T-helper 17 cell (primary cell): ENCODE results near the gene SETBP1. TPM values are rescaled to one million over a fixed set of nuclear protein-coding genes. Genes with fewer than 3 reads are reported as not detected.

Experiments used
- ATAC-seq: fragments of 150-1000 bp; cut with Tn5 transposase; 2 replicates; pipeline ENCODE4 v1.10.0; 2021; ENCODE audit warnings: mild to moderate bottlenecking, moderate library complexity
- DNase-seq, 3 donors: peaks; one replicate each; pipeline versions ENCODE4 v3.0.0 to v3.0.0-alpha.2; 2020 to 2021
- H3K9me3 ChIP-seq: one replicate; pipeline ENCODE4 v1.7.0; 2013; ENCODE audit warnings: low read length, mild to moderate bottlenecking; ENCODE audit not compliant: control insufficient read depth, poor library complexity, severe bottlenecking
- H3K27ac Mint-ChIP-seq: one replicate; pipeline ENCODE4 v1.8.0; 2022; ENCODE audit warnings: mild to moderate bottlenecking, moderate library complexity, mixed read lengths
- H3K27me3 Mint-ChIP-seq: one replicate; pipeline ENCODE4 v1.8.0; 2022; ENCODE audit warnings: mixed read lengths
- H3K36me3 Mint-ChIP-seq: one replicate; pipeline ENCODE4 v1.8.0; 2022; ENCODE audit warnings: low read depth, mixed read lengths
- H3K4me1 Mint-ChIP-seq: one replicate; pipeline ENCODE4 v1.8.0; 2022; ENCODE audit warnings: mild to moderate bottlenecking, mixed read lengths
- H3K4me3 Mint-ChIP-seq: one replicate; pipeline ENCODE4 v1.8.0; 2022; ENCODE audit warnings: mild to moderate bottlenecking, moderate library complexity, mixed read lengths
- total RNA-seq, 4 donors: library from RNA in 2 of 4; stranded (reverse) in 2 of 4; gene quantifications; one replicate each; pipeline ENCODE4 v1.2.3 and lab custom pipeline; 2022 to 2026

The SETBP1 gene
- total RNA-seq, 2 donors from 2014 or later: 0.83 to 3.6 TPM

- peaks cover 25% of the 10 kb centered on the region for H3K27me3 Mint-ChIP-seq
- H3K4me3 Mint-ChIP-seq: no peak overlapping the region
- H3K9me3 ChIP-seq: no peaks in the 10 kb centered on the region
- H3K36me3 Mint-ChIP-seq: no peaks in the 10 kb centered on the region
- ATAC-seq: no peak
- H3K4me1 Mint-ChIP-seq: no peaks in the 10 kb centered on the region
- H3K27ac Mint-ChIP-seq: no peak overlapping the region
- DNase-seq: no peak
These were observed 369.1 kb downstream of the SETBP1 start for GRCh38 chr18:45049578-45050319.

DNA sequence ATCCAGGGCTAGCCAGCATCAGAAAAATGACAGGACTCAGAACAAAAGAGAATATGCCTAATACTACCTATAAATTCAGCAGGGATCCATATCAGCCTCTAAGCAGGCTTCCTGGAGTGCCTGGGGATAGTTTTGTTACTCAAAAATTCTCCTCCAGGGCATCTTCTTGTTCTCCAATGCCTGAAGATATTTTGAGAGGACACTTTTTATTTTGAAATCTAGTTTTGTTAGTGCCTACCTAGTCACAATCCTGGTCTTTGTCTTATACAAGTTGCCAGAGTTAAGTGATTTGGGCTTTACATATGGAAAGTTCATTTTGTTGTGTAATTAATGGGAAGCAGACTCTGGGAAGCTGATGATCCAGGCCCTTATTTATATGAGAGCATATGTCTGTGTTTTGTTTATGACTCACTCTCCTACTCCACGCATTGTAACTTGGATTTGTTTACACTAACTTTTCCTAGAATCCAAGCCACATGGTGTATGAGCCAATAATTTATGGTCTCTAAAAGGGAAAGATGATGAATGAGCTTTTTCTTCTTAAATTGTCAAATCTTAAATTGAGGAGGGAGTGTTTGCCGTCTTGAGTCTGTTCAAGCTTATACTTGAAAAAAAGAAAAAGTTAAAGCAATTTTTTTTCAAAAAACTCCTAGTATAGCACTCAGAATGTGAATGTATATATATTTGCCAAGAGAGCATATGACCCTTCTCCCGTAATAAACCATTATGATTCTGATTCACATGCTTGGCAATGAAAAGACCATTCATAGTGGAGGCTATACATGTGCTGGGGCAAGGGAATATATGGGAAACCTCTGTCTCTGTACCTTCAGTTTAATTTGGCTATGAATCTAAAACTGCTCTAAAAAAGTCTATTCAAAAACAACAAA lies 370.3 kb downstream of the SETBP1 start:
- Mint-ChIP-seq H3K36me3 (no peaks in the 10 kb centered on the region), H3K27me3 (peaks cover 18% of the 10 kb centered on the region), H3K4me3 (no peak overlapping the region), H3K27ac (no peak overlapping the region), H3K4me1 (no peaks in the 10 kb centered on the region)
- no peaks in the 10 kb centered on the region for H3K9me3 ChIP-seq
- ATAC-seq (no peak), DNase-seq (no peak)

DNA sequence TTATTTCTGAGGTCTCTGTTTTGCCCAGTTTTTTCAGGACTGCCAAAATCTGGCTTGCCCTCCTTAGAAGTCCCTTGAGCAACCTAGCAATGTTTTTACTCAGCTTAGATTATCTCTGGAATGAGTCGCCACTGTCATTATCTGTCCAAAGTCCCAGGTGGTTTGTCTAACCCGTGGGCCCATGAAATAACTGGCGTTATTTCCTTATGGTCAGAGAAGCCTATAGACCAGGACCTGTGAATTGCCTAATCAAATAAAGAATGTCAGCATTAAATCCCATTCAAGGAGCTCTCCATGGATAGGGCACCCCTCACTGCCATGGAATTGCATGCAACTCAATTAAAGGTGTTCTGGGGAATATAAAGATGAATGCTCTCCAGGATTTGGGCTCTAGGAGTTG lies 373.9 kb downstream of the SETBP1 start:
- Mint-ChIP-seq H3K27me3 (peaks cover 31% of the 10 kb centered on the region), H3K4me3 (no peak overlapping the region), H3K36me3 (no peaks in the 10 kb centered on the region), H3K27ac (no peak overlapping the region), H3K4me1 (no peaks in the 10 kb centered on the region)
- no peak for DNase-seq
- no peaks in the 10 kb centered on the region for H3K9me3 ChIP-seq
- no peak for ATAC-seq

DNA sequence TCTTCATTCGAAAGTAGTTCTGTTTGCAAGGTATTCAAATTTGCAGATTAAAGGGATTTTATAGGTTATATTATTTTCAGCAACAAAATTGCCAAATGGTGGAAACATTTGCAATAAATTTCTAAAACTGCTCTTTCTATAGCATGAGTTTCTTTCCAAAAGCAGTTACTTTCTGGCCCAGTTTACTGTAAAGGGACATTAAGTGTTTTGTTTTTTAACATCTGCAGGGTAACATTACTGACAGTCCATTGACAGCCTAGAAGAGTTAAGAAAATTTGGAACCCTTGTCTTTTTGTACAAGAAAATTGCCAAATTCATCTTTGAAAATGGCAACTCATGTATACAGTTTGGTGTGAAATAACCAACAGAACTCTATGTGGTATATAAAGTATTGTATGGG lies 375.1 kb downstream of the SETBP1 start:
- no peaks in the 10 kb centered on the region for H3K9me3 ChIP-seq
- ATAC-seq (no peak), DNase-seq (no peak)
- no peaks in the 10 kb centered on the region for H3K4me1 Mint-ChIP-seq
- no peaks in the 10 kb centered on the region for H3K36me3 Mint-ChIP-seq
- H3K27ac Mint-ChIP-seq: no peak overlapping the region
- peaks cover 32% of the 10 kb centered on the region for H3K27me3 Mint-ChIP-seq
- H3K4me3 Mint-ChIP-seq: no peak overlapping the region

- DNase-seq (no peak), ATAC-seq (no peak)
- Mint-ChIP-seq H3K27ac (no peak overlapping the region), H3K4me1 (no peaks in the 10 kb centered on the region), H3K4me3 (no peak overlapping the region), H3K27me3 (peaks cover 25% of the 10 kb centered on the region), H3K36me3 (no peaks in the 10 kb centered on the region)
- no peaks in the 10 kb centered on the region for H3K9me3 ChIP-seq
These were observed 376.2 kb downstream of the SETBP1 start for GRCh38 chr18:45056926-45057325.

DNA sequence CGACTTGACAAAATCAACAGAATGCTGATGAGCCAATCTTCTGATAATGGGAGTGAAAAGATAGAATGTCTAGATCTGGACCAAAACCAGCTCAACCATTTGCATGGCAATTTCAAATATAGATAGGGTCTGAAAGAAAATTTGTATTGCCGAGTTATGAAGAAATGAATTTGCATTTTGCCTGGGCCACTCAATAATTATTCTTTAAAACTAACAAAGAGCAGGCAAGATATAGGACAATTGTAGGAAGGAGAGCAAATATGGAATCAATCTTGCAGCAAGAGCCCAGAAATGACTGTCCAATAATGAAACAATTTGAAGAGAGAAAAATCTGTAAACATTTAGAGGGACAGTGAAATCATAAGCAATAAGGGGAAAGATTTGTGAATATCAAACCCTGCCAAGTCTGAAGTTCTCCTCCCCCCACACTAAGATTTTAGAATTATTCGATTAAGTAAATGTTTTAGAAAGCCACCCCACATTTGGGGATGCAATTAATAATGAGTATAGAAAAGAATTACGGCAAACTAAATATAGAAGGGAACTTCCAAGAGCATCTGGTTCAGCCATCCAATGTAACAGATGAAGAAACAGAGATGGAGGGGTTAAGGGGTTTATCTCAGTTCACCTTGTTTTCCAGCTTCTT lies 377.4 kb downstream of the SETBP1 start:
- no peak for DNase-seq
- ATAC-seq: no peak
- Mint-ChIP-seq H3K27me3 (peaks cover 18% of the 10 kb centered on the region), H3K4me1 (no peaks in the 10 kb centered on the region), H3K36me3 (no peaks in the 10 kb centered on the region), H3K27ac (no peak overlapping the region), H3K4me3 (no peak overlapping the region)
- H3K9me3 ChIP-seq: no peaks in the 10 kb centered on the region

DNA sequence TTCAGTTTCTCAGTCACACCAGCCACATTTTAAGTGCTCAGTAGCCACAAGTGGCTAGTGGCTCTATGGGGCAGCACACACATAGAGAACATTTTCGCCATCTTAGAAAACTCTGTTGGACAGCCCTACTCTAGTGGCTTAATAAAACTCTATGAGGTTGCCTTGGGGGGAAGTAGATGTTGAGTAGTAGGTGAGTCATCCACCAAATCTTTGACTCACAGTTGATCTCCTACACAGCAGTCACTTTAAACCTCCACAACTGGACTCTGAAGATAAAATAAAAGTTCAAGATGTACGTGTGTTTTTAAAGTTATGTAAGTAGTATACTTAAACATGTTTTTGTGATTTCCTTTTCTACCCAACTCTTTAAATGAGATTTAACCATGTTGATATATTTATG lies 379.0 kb downstream of the SETBP1 start:
- ATAC-seq: no peak
- Mint-ChIP-seq H3K4me3 (no peak overlapping the region), H3K27ac (no peak overlapping the region), H3K27me3 (peaks cover 18% of the 10 kb centered on the region), H3K4me1 (no peaks in the 10 kb centered on the region), H3K36me3 (no peaks in the 10 kb centered on the region)
- H3K9me3 ChIP-seq: no peaks in the 10 kb centered on the region
- DNase-seq: no peak

DNA sequence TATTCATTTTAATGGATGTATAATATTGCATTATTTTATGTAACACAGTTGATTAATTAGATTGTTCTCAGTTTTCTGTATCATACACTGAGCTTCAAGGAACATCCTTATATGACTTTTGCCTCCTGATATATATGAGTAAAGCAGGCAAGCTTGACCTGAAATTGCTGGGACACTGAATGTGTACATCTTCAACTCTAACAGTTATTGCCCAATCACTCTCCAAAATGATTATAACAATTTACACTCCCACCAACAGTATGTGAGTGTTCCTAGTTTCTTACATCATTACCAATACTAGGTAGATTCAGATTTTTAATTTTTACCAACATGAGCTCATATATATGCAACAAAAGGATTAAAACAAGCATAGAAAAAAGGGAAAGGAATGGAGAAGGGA lies 379.4 kb downstream of the SETBP1 start:
- Mint-ChIP-seq H3K4me1 (no peaks in the 10 kb centered on the region), H3K4me3 (no peak overlapping the region), H3K36me3 (no peaks in the 10 kb centered on the region), H3K27me3 (peaks cover 18% of the 10 kb centered on the region), H3K27ac (no peak overlapping the region)
- ATAC-seq (no peak), DNase-seq (no peak)
- no peaks in the 10 kb centered on the region for H3K9me3 ChIP-seq

GRCh38 chr18:45061359-45061758 lies 380.7 kb downstream of the SETBP1 start:
- Mint-ChIP-seq H3K27ac (no peak overlapping the region), H3K4me3 (no peak overlapping the region), H3K4me1 (no peaks in the 10 kb centered on the region), H3K27me3 (peaks cover 18% of the 10 kb centered on the region), H3K36me3 (no peaks in the 10 kb centered on the region)
- no peaks in the 10 kb centered on the region for H3K9me3 ChIP-seq
- ATAC-seq (no peak), DNase-seq (no peak)

- H3K27me3 Mint-ChIP-seq: peaks cover 8% of the 10 kb centered on the region
- H3K36me3 Mint-ChIP-seq: no peaks in the 10 kb centered on the region
- ATAC-seq: no peak
- H3K27ac Mint-ChIP-seq: no peak overlapping the region
- no peaks in the 10 kb centered on the region for H3K4me1 Mint-ChIP-seq
- H3K9me3 ChIP-seq: no peaks in the 10 kb centered on the region
- DNase-seq: no peak
- no peak overlapping the region for H3K4me3 Mint-ChIP-seq
These were observed 382.8 kb downstream of the SETBP1 start for GRCh38 chr18:45063246-45064038.

DNA sequence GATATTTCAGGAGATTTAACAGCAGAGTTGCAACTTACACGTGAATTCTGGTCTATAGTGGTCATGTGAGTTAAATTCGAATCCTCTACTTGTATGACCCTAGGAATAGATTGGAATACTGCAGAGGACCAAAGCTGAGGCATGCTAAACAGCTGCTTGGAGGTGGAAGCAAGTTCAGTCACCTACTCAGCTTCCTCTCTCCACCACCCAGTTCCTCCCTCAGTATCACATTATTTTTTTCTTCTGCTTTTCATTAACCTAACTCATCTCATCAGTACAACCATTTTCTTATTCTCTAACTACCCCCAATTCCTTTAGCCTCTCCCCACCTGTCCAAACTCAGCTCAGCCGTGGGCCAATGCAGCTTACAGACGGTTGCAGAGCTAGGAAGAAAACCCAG lies 385.5 kb downstream of the SETBP1 start:
- no peak for ATAC-seq

DNA sequence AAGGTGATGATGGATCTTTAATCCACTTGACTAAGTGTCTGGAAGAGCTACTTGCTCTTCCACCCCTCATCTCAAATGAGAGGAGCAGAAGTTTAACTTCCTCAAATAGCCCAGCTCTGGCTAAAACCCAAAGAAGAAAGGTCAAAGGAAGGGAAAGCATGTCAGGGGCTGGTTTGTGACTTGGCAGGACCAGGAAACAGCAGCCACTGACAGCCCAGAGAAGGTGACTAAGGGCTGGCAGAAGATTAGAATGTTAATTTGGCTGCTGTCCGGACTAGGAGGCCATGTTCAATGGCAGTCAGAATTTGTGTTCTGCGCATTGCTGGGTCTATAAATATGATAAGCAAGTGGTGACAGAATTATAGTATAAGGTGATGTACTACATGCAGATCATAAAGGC lies 386.2 kb downstream of the SETBP1 start:
- DNase-seq (no peak), ATAC-seq (no peak)
- no peaks in the 10 kb centered on the region for H3K9me3 ChIP-seq
- Mint-ChIP-seq H3K4me3 (no peak overlapping the region), H3K27ac (no peak overlapping the region), H3K27me3 (peaks cover 5% of the 10 kb centered on the region), H3K4me1 (no peaks in the 10 kb centered on the region), H3K36me3 (no peaks in the 10 kb centered on the region)

More for the DNA sequence above, 385.5 kb downstream of the SETBP1 start:
- Mint-ChIP-seq H3K4me1 (no peaks in the 10 kb centered on the region), H3K27ac (no peak overlapping the region), H3K27me3 (peaks cover 5% of the 10 kb centered on the region), H3K4me3 (no peak overlapping the region), H3K36me3 (no peaks in the 10 kb centered on the region)
- no peak for DNase-seq
- no peaks in the 10 kb centered on the region for H3K9me3 ChIP-seq
